Spleen (tissue), 7 donors: ENCODE measurements around the gene DXO.

Source experiments
- POLR2A ChIP-seq, 3 donors: fragments of 450-650 bp; IDR thresholded peaks; one replicate each; pipeline ENCODE4 v1.5.1; 2017; ENCODE audit warnings: antibody characterized with exemption in 3 of 3, mild to moderate bottlenecking in 1 of 3
- TF ChIP-seq, protein P1 (sequence below), 11 experiments: fragments of 200-600 bp in 7 of 11; fragments of 450-650 bp in 4 of 11; sonication (generic) in 4 of 11; IDR thresholded peaks in 8 of 11; conservative IDR thresholded peaks in 3 of 11; 1 replicate in 7 of 11; 2 replicates in 4 of 11; pipeline versions ENCODE4 v1.4.0 to v1.8.0; 2016 to 2021; ENCODE audit warnings: antibody characterized with exemption in 11 of 11, inconsistent platforms in 4 of 11, mild to moderate bottlenecking in 1 of 11
- donor health status: DM: no; HTN: no; CAD: no; lungs with moderate emphysema.
- donor health status: DM: no; HTN: no; CAD: no.
- donor health status: DM: no; HTN: no; CAD: no.

DNA sequence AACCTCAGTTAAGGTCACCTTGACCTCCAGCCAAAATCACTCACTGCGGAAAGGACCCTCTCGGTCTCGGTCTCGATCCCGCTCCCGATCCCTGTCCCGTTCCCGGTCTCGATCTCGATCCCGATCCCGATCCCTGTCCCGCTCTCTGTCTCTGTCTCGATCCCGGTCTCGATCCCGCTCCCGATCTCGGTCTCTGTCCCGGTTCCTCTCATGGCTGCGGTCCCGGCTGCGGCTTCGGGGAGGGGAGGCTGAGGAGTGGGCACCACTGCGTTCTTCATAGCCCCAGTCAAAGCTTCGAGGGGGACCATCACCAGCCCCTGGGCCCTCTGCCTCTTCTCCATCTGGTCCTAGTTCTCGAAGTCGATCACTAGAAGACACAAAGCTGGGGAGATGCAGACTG, 17.4 kb downstream of the DXO start:
- no peak for TF ChIP-seq POLR2A (IDR thresholded peaks at IDR 0.05)
- TF ChIP-seq, protein P1, sequence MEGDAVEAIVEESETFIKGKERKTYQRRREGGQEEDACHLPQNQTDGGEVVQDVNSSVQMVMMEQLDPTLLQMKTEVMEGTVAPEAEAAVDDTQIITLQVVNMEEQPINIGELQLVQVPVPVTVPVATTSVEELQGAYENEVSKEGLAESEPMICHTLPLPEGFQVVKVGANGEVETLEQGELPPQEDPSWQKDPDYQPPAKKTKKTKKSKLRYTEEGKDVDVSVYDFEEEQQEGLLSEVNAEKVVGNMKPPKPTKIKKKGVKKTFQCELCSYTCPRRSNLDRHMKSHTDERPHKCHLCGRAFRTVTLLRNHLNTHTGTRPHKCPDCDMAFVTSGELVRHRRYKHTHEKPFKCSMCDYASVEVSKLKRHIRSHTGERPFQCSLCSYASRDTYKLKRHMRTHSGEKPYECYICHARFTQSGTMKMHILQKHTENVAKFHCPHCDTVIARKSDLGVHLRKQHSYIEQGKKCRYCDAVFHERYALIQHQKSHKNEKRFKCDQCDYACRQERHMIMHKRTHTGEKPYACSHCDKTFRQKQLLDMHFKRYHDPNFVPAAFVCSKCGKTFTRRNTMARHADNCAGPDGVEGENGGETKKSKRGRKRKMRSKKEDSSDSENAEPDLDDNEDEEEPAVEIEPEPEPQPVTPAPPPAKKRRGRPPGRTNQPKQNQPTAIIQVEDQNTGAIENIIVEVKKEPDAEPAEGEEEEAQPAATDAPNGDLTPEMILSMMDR (IDR thresholded peaks at IDR 0.05 in 8 of 11, conservative IDR thresholded peaks at IDR 0.05 in 3 of 11), result no peak
